ENCODE results near the gene MRPS7. TPM values are rescaled to one million over a fixed set of nuclear protein-coding genes. Genes with fewer than 3 reads are reported as not detected.

The MRPS7 gene
- total RNA-seq, 1 experiment from 2014 or later = 93.7 TPM

DNA sequence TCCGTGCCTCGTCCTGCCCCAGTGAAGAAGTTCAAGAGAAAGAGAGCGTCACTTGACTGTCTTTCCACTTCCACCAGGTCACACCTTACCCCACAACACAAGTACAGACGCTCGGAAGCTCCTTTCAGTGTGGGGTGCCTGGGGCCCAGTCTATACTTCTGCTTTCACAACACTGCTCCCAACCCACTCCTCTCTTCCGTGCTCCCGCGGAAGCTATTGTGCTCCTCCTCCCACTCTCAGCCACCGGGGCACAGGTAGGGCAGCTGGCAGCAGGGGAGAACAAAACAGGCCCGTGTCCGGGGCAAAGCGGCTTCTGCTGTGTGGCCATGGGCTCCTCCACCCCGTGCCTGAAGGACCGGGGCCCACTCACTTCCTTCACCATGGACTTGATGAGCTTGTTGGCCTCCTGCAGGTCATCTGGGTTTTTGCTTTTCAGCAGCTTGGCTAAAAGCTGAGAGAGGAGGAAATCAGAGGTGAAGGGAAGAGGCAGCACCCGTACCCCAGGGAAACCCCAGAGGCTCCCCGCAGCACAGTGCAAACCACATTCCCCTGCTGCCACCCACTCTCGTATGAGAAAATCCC lies 19.1 kb upstream of the MRPS7 start:
- H3K23me2 ChIP-seq (ENCODE audit: insufficient read length, low read depth, low read length, poor library complexity, severe bottlenecking) = no peaks in the 10 kb centered on the region

More for the DNA sequence above, 19.1 kb upstream of the MRPS7 start:
- Histone ChIP-seq H3K79me1 (ENCODE audit: insufficient read depth, low read depth, low read length, poor library complexity, severe bottlenecking) (no peaks in the 10 kb centered on the region), H2BK20ac (ENCODE audit: low read depth, low read length, poor library complexity, severe bottlenecking) (no peak overlapping the region), H3K27ac (ENCODE audit: insufficient read length, low read depth, low read length) (no peak overlapping the region), H3K79me2 (ENCODE audit: insufficient read depth, low read length) (peaks cover 1% of the 10 kb centered on the region; the same call in 1 of the 2 replicates), H2AFZ (ENCODE audit: low read length) (no peak overlapping the region), H2AK5ac (ENCODE audit: insufficient read length, low read length) (no peak overlapping the region), H3K23ac (ENCODE audit: insufficient read length, low read depth, low read length) (no peak overlapping the region), H3K4me2 (ENCODE audit: insufficient read depth, insufficient read length, low read length) (no peak overlapping the region), H3K9me3 (ENCODE audit: control insufficient read depth, low read depth, low read length) (no peaks in the 10 kb centered on the region), H3K14ac (ENCODE audit: insufficient read depth, low read length) (no peak overlapping the region), H4K91ac (ENCODE audit: insufficient read length, low read depth, low read length) (no peak overlapping the region), H3K27me3 (ENCODE audit: insufficient read depth, low read length) (no peaks in the 10 kb centered on the region), H4K5ac (ENCODE audit: insufficient read length, low read depth, low read length) (no peak overlapping the region), H3K9ac (ENCODE audit: extremely low read depth, insufficient read length, low read length) (no peak overlapping the region), H3K4ac (ENCODE audit: low read depth, low read length) (no peak overlapping the region), H3K18ac (ENCODE audit: insufficient read length, low read depth, low read length) (no peak overlapping the region), H3K4me1 (ENCODE audit: insufficient read depth, low read length) (no peaks in the 10 kb centered on the region), H3K56ac (ENCODE audit: insufficient read length, low read depth, low read length) (no peak overlapping the region), H2BK120ac (ENCODE audit: low read depth, low read length, poor library complexity, severe bottlenecking) (no peak overlapping the region), H2BK15ac (ENCODE audit: low read depth, low read length) (no peak overlapping the region), H2BK12ac (ENCODE audit: insufficient read length, low read depth, low read length) (no peak overlapping the region), H4K8ac (replicated peaks; ENCODE audit: insufficient read length, low read depth, low read length) (no peak overlapping the region), H2BK5ac (ENCODE audit: insufficient read length, low read length) (no peak overlapping the region), H3T11ph (ENCODE audit: low read length) (no peak overlapping the region), H4K20me1 (ENCODE audit: control insufficient read depth, insufficient read depth, insufficient read length) (peaks cover 4% of the 10 kb centered on the region)
- peaks cover 8 to 15% of the 10 kb centered on the region in 2 experiments for H3K4me1 Mint-ChIP-seq
- H3K36me3 Mint-ChIP-seq (ENCODE audit: insufficient read depth in 1 of 3, low read depth in 3 of 3) = peaks cover 33 to 76% (median 76%) of the 10 kb centered on the region in 3 experiments; a peak in 6 of 7 replicates
- no peak overlapping the region for H3K4me3 Mint-ChIP-seq
- TF ChIP-seq, protein P1, sequence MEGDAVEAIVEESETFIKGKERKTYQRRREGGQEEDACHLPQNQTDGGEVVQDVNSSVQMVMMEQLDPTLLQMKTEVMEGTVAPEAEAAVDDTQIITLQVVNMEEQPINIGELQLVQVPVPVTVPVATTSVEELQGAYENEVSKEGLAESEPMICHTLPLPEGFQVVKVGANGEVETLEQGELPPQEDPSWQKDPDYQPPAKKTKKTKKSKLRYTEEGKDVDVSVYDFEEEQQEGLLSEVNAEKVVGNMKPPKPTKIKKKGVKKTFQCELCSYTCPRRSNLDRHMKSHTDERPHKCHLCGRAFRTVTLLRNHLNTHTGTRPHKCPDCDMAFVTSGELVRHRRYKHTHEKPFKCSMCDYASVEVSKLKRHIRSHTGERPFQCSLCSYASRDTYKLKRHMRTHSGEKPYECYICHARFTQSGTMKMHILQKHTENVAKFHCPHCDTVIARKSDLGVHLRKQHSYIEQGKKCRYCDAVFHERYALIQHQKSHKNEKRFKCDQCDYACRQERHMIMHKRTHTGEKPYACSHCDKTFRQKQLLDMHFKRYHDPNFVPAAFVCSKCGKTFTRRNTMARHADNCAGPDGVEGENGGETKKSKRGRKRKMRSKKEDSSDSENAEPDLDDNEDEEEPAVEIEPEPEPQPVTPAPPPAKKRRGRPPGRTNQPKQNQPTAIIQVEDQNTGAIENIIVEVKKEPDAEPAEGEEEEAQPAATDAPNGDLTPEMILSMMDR (conservative IDR thresholded peaks at IDR 0.05) = no peak
- H3K27ac Mint-ChIP-seq = peak overlapping the region in 1 of 3 experiments; percentile 68; a peak in 1 of 7 replicates
- DNase-seq = no peak
- H3K27me3 Mint-ChIP-seq (ENCODE audit: low read depth) = no peaks in the 10 kb centered on the region
- H3K9me3 Mint-ChIP-seq = no peaks in the 10 kb centered on the region
- no CpG with 5 or more reads among the region's 17 CpGs for WGBS (ENCODE audit: extremely low coverage, insufficient read length, low lambda C conversion rate)
